Mammary epithelial cell (primary cell): Measurements from ENCODE around the gene PALLD.

Source experiments
- CTCF ChIP-seq, 2 donors: IDR thresholded peaks in 1 of 2; conservative IDR thresholded peaks in 1 of 2; 2 replicates each; pipeline ENCODE4 v1.5.1; 2011 to 2012; ENCODE audit warnings: inconsistent platforms in 2 of 2, low read length in 2 of 2, mild to moderate bottlenecking in 2 of 2, control low read depth in 1 of 2, low read depth in 1 of 2; ENCODE audit not compliant: insufficient read depth in 1 of 2; ENCODE audit errors: extremely low read depth in 1 of 2
- EZH2 ChIP-seq: IDR thresholded peaks from 2 replicates; pipeline ENCODE4 v1.6.1; 2012; ENCODE audit warnings: low read length, inconsistent platforms, borderline replicate concordance

DNA sequence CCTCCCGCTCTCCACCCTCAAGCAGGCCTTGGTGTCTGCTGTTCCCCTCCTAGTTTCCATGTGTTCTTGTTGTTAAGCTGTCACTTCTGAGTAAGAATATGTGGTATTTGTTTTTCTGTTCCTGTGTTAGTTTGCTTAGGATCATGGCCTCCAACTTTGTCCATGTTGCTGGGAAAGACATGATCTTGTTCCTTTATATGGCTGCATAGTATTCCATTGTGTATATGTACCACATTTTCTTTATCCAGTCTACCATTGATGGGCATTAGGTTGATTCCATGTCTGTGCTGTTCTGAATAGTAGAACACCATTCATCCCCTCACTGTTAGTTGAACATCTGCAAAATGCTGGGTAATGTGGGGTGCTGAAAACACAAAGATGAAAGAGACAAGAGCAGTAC, 222.9 kb downstream of the PALLD start:
- TF ChIP-seq EZH2 (no peak), CTCF (conservative IDR thresholded peaks at IDR 0.05 in 1 of 2, IDR thresholded peaks at IDR 0.05 in 1 of 2; ENCODE audit: extremely low read depth in 1 of 2, insufficient read depth in 1 of 2, low read depth in 1 of 2, low read length in 2 of 2) (no peak)
